Endothelial cell (in vitro differentiated cells): ENCODE results near the gene SEC62. TPM values are rescaled to one million over a fixed set of nuclear protein-coding genes. Genes with fewer than 3 reads are reported as not detected.

Experiments
- DNase-seq: peaks from one replicate; pipeline ENCODE4 v3.0.0; 2021; ENCODE audit warnings: low spot score
- H3K27ac Mint-ChIP-seq: one replicate; pipeline ENCODE4 v1.8.0; 2021; ENCODE audit warnings: mixed read lengths, inconsistent platforms; ENCODE audit not compliant: unreplicated experiment
- H3K27me3 Mint-ChIP-seq: one replicate; pipeline ENCODE4 v1.8.0; 2021; ENCODE audit warnings: mild to moderate bottlenecking, moderate library complexity, mixed read lengths, inconsistent platforms; ENCODE audit not compliant: unreplicated experiment
- H3K36me3 Mint-ChIP-seq: one replicate; pipeline ENCODE4 v1.8.0; 2021; ENCODE audit warnings: mild to moderate bottlenecking, low read depth, mixed read lengths, inconsistent platforms; ENCODE audit not compliant: unreplicated experiment
- H3K4me1 Mint-ChIP-seq: one replicate; pipeline ENCODE4 v1.8.0; 2021; ENCODE audit warnings: mild to moderate bottlenecking, mixed read lengths, inconsistent platforms; ENCODE audit not compliant: unreplicated experiment
- H3K4me3 Mint-ChIP-seq: one replicate; pipeline ENCODE4 v1.8.0; 2021; ENCODE audit warnings: mild to moderate bottlenecking, mixed read lengths, inconsistent platforms; ENCODE audit not compliant: unreplicated experiment
- H3K9me3 Mint-ChIP-seq: one replicate; pipeline ENCODE4 v1.8.0; 2021; ENCODE audit warnings: mixed read lengths, inconsistent platforms; ENCODE audit not compliant: unreplicated experiment
- CTCF ChIP-seq: fragments of 200-600 bp; sonication (generic); IDR thresholded peaks from one replicate; pipeline ENCODE4 v1.5.0; 2021; ENCODE audit warnings: antibody characterized with exemption; ENCODE audit not compliant: unreplicated experiment
- total RNA-seq: library from RNA; stranded (reverse); fragmentation: NEBNext Ultra II Directional; extraction: Animal tissue kit (Norgen Biotek cat#: 25700); gene quantifications from one replicate; pipeline ENCODE4 v1.2.1, GENCODE V29; 2021; ENCODE audit not compliant: unreplicated experiment

Gene SEC62
- total RNA-seq, 1 donor from 2014 or later, result 89.3 TPM

GRCh38 chr3:170044271-170044670 lies 77.7 kb downstream of the SEC62 start:
- peaks cover 4% of the 10 kb centered on the region for H3K4me1 Mint-ChIP-seq
- no peaks in the 10 kb centered on the region for H3K36me3 Mint-ChIP-seq
- H3K4me3 Mint-ChIP-seq, result no peak overlapping the region
- H3K27me3 Mint-ChIP-seq, result peaks cover 4% of the 10 kb centered on the region
- no peaks in the 10 kb centered on the region for H3K9me3 Mint-ChIP-seq
- no peak overlapping the region for H3K27ac Mint-ChIP-seq
- no peak for TF ChIP-seq CTCF
- no peak for DNase-seq

GRCh38 chr3:170044795-170045244 lies 78.2 kb downstream of the SEC62 start:
- no peak for TF ChIP-seq CTCF
- Mint-ChIP-seq H3K27ac (no peak overlapping the region), H3K9me3 (no peaks in the 10 kb centered on the region), H3K36me3 (no peaks in the 10 kb centered on the region), H3K4me1 (peaks cover 4% of the 10 kb centered on the region), H3K4me3 (no peak overlapping the region), H3K27me3 (peaks cover 4% of the 10 kb centered on the region)
- DNase-seq, result no peak

- H3K9me3 Mint-ChIP-seq, result no peaks in the 10 kb centered on the region
- DNase-seq, result no peak
- H3K36me3 Mint-ChIP-seq, result no peaks in the 10 kb centered on the region
- H3K4me1 Mint-ChIP-seq, result peaks cover 4% of the 10 kb centered on the region
- H3K4me3 Mint-ChIP-seq, result no peak overlapping the region
- no peak overlapping the region for H3K27ac Mint-ChIP-seq
- TF ChIP-seq CTCF, result no peak
- H3K27me3 Mint-ChIP-seq, result peaks cover 3% of the 10 kb centered on the region
Observed at GRCh38 chr3:170046269-170047132, 79.9 kb downstream of the SEC62 start.

GRCh38 chr3:170047133-170047404 lies 80.5 kb downstream of the SEC62 start:
- H3K27me3 Mint-ChIP-seq, result peaks cover 3% of the 10 kb centered on the region
- no peak overlapping the region for H3K27ac Mint-ChIP-seq
- no peak for TF ChIP-seq CTCF
- no peak overlapping the region for H3K4me3 Mint-ChIP-seq
- DNase-seq, result no peak
- peaks cover 4% of the 10 kb centered on the region for H3K4me1 Mint-ChIP-seq
- no peaks in the 10 kb centered on the region for H3K36me3 Mint-ChIP-seq
- H3K9me3 Mint-ChIP-seq, result no peaks in the 10 kb centered on the region

Other genes with a start within 250 kb of the SEC62 start
- 3.2 TPM for gene TERC, start 201.7 kb upstream of the SEC62 start, total RNA-seq
- 2.6 TPM for gene ACTRT3, start 197.2 kb upstream of the SEC62 start, total RNA-seq
- gene MYNN, start 193.4 kb upstream of the SEC62 start, total RNA-seq, result 13.0 TPM
- gene LRRIQ4, start 153.9 kb upstream of the SEC62 start, total RNA-seq, result 0.38 TPM
- gene LRRC34, start 153.9 kb upstream of the SEC62 start, total RNA-seq, result 5.6 TPM
- 0.23 TPM for gene LRRC31, start 96.9 kb upstream of the SEC62 start, total RNA-seq
- not detected for gene SAMD7, start 55.2 kb upstream of the SEC62 start, total RNA-seq
- 14.6 TPM for gene GPR160, start 71.2 kb downstream of the SEC62 start, total RNA-seq
- 32.4 TPM for gene PHC3, start 214.9 kb downstream of the SEC62 start, total RNA-seq